Fibroblast of skin of back (primary cell): Measurements from ENCODE around the gene SEBOX.
"Not testable (repeated sequence)": the region's sequence is repeated elsewhere in the genome, so short reads cannot be mapped to it uniquely, and the experiment has no call there.

Experiments used
- DNase-seq: peaks from one replicate; pipeline ENCODE4 v3.0.0-alpha.2; 2013

SEBOX gene

GRCh38 chr17:28367641-28368305 is 2.8 kb upstream of the SEBOX start:
- no peak for DNase-seq

DNA sequence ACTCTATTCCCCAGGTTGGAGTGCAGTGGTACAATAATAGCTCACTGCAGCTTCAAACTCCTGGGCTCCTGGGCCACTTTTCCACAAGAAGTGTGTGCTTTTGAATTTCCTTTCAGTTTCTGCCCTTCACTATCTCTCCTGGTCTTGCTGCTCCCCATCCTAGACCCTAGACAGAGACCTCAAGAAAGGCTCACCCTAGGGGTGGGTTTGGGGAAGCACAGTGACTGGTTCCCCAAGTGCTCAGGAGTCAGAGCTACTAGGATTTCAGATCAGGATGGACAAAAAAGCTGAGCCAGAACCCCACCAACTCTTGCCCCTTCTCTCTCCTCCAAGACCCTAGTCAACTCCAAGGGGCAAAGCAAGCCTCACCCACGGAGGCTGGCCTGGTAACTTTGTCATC is 1.6 kb upstream of the SEBOX start:
- no peak for DNase-seq

DNA sequence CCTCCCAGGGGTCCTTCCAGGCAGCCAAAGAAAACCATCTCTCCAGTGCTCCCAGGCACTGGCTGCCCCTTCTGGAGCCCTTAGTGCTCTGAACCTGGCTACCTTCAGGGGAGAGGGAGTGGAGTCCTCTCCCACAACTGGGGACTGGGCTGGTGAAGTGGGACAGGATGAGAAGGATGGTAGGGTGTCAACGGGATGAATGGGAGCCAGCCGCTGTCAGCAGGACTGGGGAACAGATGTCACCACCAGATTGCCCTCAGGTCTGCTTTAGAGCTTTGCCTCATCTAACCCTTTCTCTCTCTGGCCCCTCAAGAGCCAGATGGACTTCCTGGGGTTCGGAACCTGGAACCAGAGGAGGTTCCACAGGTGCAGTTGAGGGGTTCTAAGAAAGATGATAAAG is 488 bp upstream of the SEBOX start:
- no peak for DNase-seq

DNA sequence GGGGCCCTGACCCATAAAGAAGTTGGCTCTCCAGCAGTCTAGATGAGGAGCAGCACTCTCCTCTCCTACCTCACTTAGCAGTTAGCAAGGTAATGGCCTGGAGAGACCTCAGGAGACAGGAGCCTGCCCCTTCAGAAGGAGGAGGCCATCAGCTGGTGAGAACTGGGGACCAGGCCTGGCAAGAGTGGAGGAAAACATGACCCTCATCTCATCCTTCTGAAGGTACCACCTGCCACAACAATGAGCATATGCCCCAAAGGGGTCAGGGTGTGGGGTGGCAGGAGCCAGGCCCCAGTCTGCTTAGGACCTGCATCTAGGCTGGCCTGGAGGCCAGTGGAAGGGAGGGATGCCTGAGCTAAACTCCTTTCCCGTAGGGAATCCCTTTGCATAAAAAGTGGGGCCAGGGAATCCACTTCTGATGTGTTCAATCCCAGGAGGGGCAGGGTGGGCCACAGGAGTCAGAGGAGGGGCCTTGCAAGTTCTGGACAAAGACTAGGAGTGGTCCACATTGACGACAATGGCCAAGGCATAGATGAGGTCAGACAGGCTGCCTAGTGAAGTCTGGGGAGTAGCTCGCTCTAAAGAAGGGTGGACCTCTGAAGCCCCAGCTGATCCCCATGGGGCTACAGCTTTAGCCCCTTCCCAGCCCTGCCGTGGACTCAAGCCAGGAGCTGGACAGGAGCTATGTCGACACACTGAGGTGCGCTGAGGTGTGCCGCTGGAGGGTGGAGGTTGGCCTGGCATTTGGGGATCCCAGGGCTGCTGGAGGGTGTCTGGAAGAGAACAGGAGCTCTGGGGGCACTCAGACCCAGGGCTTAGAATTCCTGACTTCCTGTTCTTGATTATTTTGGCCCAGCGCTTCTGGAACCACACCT is 986 bp downstream of the SEBOX start:
- DNase-seq = no peak

- no peak for DNase-seq
These were observed 1.8 kb downstream of the SEBOX start for GRCh38 chr17:28363186-28363585.

GRCh38 chr17:28357901-28358197 is 7.2 kb downstream of the SEBOX start:
- peak; percentile 16 for DNase-seq

GRCh38 chr17:28357061-28357900 is 7.7 kb downstream of the SEBOX start, which contains the start of gene POLDIP2:
Gene POLDIP2 (minus strand): TSS chr17:28357527. CDS start chr17:28357448, 79 bp downstream.
- peak; percentile 95 for DNase-seq

GRCh38 chr17:28350271-28350670 is 14.7 kb downstream of the SEBOX start:
- DNase-seq = no peak

GRCh38 chr17:28348979-28349378 is 16.0 kb downstream of the SEBOX start:
- no peak for DNase-seq

- DNase-seq = peak; percentile 91
These were observed 17.6 kb downstream of the SEBOX start for GRCh38 chr17:28347261-28347891.

- no peak for DNase-seq
These were observed 18.2 kb downstream of the SEBOX start for GRCh38 chr17:28346746-28347246.

- DNase-seq = no peak
These were observed 18.8 kb downstream of the SEBOX start for GRCh38 chr17:28346199-28346580.

DNA sequence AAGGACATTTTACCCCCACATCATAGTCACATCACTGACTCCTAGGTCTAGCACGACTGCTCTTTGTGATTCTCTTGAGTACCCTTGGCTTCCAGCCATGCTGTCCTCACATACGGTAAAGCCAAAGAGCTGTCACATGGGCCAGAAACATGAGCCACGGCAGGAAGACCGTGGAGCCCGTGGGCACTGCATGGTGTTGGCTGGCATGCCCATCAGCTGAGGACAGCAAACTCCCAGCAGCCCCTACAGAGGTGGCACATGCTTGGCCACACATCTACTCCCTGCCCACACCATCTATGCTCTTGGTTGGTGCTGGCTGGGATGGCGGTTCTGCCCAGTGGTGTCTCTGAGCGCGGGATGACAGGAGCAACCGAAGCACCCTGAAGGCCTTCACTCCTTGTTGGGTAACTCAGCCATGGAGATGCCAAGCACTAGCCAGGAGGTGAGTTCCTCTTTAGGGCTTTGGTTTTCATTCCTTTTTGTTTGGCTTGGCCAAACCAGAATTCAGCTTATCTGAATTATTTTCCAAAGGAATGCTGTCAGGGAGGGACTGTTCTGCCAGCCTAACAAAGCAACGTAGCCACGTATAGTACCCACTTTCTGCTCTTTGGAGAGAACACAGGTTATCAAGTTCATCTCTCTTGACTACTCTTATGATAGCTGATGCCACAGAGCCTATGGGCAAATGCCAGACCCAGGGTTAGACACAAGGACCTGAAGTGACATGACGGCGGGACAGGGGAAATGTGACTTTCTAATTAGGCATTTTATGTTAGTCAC is 19.4 kb downstream of the SEBOX start:
- DNase-seq = peak; percentile 19

- no peak for DNase-seq
These were observed 20.5 kb downstream of the SEBOX start for GRCh38 chr17:28344435-28344901.

DNA sequence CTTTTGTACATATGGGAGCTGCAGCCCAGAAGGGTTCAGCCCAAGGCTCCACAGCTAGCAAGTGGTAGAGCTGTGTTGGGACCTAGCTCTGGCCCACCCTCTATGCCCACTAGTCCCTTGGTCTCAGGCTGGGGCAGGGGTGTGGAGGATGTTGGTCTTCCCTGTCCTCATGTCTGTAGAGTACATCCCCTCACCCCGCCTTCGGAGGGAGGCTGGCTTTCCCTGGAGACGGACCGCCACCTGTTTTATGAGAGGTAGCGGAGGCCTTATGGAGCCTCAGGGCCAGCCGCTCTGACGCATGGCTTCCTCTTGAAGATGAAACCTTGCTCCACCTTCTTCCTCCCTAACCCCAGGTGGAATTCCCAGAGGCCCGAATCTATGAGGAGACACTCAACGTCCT is 21.0 kb downstream of the SEBOX start:
- no peak for DNase-seq

GRCh38 chr17:28343491-28343932 is 21.5 kb downstream of the SEBOX start:
- no peak for DNase-seq

DNA sequence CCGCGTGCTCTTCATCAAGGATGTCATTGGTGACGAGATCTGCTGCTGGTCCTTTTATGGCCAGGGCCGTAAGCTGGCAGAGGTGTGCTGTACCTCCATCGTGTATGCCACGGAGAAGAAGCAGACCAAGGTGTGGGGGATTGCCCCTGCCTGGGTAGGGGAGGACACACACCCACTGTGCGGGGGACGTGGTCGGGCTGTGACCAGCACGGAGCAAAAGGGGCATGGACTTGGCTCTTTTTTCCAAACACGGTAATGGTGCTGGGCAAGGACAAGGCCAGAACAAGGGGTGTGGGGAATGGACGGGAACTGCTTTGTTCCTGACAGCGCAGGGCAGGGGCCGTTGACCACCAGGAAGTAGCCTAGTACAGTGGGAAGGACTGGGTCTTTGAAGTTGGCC is 22.7 kb downstream of the SEBOX start:
- DNase-seq = no peak

DNA sequence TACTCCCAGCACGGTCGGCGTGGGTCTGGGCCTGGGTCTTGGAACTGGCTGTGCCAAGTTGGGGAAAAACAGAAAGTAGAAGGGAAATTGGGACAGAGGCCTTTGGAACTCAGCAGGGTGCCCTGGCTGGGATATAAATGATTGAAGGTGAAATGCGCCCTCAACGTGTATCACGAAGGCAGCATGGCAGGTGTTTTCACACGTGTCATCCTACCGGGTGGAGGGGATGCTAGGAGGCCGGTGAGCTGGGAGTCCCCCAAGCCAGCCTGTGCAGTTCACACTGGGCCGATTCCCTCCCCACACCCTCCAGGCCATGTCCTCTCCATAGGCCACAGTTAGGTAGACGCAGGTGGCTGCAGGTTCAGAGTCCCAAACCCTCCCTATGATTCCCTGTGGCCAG is 23.5 kb downstream of the SEBOX start:
- no peak for DNase-seq

GRCh38 chr17:28340374-28340773 is 24.6 kb downstream of the SEBOX start:
- DNase-seq = no peak

DNA sequence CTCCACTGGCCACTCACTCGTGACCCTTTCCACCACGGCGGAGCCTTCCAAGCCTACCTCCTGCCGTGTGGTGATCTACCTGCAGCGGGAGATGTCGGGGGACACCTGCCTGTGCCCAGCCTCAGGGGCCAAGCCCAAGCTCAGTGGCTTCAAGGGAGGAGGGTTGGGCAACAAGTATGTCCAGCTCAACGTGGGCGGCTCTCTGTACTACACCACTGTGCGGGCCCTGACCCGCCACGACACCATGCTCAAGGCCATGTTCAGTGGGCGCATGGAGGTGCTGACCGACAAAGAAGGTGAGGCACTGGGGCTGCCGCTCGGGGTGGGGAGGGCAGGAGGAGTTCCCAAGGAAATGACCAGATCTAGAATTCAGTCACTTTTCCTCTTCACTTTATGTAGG is 25.6 kb downstream of the SEBOX start:
- no peak for DNase-seq

DNA sequence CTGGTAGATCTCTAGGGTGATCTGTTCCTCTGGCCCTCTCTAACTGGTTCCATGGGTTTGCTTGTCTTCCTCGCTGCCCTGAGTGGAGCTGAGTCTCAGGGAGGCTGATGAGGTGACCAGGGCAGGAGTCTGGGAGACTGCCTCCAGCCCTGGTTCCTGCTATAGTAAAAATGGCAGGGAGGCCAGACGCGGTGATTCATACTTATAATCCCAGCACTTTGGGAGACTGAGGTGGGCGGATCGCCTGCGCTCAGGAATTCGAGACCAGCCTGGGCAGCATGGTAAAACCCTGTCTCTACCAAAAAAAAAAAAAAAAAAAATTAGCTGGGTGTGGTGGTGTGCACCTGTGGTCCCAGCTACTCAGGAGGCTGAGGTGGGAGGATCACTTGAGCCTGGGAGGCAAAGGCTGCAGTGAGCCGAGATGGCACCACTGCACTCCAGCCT is 26.2 kb downstream of the SEBOX start:
- DNase-seq = not testable (repeated sequence)
